GM18519 (cell line): Measurements from ENCODE around the gene ANO9.
"Not testable (repeated sequence)": the region's sequence is repeated elsewhere in the genome, so short reads cannot be mapped to it uniquely, and the experiment has no call there.

ENCODE experiments used
- ATAC-seq: cut with Tn5 transposase; IDR thresholded peaks from one replicate; pipeline ENCODE4 v1.9.1; 2021; ENCODE audit warnings: mild to moderate bottlenecking, moderate library complexity; ENCODE audit not compliant: unreplicated experiment, low FRiP score

ANO9 gene

DNA sequence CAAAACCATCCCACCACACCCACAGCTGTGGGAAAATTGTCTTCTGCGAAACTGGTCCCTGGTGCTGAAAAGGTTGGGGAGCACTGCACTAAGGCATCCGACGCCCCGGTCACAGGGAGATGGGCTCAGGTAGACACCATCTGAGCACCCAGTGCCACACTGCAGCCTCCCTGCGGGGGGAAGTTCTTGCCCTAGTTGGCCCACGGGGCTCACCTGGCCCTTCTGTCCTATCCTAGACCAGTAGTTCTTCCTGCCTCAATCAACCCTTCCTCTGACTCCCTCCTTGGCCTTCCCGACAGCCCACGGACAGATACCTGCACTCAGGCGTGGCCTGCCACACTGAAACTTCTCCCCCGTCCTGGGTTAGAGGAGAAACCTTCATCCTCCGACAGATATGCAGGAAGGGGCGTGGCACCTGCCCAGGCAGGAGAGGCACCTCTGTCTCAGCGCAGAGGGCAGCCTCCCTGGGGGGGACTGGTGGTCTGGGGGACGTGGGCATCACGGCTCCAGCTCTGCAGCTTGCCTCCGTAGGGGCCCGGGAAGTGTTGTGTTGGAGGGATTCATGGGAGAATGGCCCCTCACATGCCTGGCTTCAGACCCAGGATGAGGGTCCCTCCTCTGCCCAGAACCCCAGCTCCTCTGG lies 4.5 kb downstream of the ANO9 start:
- no peak for ATAC-seq

DNA sequence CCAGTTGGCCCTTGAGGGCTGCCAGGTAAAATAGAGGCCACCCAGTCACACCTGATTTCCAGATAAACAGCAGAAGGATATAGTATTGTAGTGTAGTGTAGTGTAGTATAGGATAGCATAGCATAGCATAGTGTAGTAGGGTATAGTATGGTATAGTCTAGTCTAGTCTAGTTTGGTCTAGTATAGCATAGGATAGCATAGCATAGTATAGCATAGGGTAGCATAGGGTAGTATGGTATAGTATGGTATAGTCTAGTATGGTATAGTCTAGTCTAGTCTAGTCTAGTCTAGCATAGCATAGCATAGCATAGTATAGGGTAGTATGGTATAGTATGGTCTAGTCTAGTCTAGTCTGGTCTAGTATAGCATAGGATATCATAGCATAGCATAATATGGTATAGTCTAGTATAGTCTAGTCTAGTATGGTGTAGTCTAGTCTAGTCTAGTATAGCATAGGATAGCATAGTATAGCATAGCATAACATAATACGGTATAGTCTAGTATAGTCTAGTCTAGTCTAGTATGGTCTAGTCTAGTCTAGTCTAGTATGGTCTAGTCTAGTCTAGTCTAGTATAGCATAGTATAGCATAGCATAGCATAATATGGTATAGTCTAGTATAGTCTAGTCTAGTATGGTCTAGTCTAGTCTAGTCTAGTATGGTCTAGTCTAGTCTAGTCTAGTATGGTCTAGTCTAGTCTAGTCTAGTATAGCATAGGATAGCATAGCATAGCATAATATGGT lies 6.6 kb downstream of the ANO9 start:
- ATAC-seq: not testable (repeated sequence)

DNA sequence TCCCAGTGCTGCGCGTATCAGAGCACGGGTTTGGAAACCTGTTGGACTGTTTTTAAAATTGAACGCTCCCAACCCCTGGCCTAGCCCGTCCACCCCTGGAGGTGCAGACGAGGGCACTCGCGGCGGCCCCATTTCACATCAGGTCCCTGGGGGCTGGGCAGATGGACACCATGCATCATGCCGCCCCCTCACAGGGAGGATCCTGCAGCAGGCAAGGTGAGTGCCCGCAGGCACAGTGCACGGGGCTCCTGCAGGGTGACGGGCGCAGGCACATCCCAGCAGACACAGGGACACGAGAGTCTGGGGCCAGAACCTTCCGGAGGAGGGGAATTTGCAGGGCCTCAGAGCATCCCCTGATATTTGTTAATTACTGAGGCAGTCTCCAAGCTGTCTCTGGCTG lies 7.3 kb downstream of the ANO9 start:
- ATAC-seq: no peak

DNA sequence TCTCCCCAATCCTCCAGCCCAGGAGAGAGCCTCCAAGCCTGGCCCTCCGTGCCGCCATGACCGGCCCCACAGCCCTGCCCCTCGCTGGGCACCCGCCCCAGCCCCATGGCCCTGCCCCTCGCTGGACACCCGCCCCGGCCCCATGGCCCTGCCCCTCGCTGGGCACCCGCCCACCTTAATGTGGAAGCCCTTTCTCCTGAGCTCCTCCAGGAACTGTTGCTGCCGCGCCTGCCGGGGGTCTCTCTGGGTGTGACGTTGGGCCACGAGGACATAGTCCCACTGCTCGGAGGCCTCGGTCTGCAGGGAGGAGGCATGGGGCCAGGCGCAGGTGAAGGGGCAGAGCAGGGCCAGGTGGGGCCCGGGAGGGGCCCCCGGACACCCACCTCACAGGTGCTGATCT lies 8.2 kb downstream of the ANO9 start:
- ATAC-seq: no peak

DNA sequence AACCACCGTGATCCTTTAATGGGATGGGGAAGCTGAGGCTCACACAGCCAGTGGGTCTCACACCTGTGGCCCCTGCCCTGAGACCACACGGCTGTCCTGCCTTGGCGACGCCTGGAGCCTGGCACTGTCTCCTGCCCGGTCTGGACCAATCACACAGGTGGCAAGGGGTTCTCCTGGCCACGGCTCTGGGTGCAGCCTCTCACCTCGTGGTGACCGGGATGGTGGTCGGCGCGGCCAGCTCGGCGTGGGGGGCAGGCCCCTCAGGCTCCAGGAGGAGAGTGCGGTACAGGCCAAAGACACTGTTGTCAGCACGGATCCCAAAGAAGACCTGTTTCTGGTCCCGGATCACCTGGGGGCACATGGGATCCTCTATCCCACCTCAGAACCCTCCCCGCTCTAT lies 8.7 kb downstream of the ANO9 start:
- no peak for ATAC-seq

DNA sequence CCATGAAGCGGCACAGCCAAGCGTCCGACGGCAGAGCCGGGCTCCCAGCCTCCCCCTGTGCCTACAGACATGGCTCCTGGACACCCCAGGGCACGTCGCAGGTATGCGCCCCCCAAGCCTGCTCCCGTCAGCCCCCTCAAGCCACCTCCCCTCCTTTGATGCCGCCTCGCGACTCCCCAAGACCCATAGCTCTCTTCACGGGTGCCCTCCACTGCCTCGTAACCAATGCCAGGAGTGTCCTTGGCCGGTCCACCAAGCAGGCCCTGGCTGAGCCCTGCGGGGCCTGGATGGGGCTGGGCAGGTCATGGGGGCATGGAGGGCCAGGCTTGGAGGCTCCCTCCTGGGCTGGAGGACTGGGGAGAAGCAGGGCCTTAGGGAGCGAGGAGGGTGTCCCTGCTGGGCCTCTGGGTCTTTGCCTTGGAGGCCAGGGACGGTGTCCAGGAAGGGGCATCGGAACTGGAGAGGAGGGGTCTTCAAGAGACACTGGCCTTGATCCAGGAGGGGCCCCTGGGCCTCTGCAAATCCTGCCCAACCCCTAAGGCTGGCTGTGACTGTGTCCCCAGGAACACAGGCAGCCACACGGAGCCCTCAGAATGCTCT lies 9.2 kb downstream of the ANO9 start:
- no peak for ATAC-seq

DNA sequence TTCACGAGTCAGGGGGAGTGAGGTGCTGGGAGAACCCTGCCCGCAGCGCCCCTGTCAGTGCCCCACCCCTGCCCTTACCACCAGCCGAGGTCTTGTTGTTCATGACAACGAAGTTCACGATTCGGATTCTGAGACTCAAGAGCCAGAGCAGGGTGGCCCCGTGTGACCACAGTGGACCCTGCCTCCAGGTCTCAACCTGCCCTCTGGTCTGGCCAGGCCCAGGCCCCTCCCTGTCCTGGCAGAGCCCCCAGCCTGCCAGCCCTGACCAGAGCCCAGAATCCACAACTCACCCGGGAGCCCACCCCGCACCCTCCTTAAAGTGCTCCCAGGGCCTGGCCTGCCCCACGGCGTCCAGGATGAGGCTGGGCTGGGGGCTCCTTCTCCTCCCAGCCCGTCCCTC lies 9.9 kb downstream of the ANO9 start:
- ATAC-seq: no peak

DNA sequence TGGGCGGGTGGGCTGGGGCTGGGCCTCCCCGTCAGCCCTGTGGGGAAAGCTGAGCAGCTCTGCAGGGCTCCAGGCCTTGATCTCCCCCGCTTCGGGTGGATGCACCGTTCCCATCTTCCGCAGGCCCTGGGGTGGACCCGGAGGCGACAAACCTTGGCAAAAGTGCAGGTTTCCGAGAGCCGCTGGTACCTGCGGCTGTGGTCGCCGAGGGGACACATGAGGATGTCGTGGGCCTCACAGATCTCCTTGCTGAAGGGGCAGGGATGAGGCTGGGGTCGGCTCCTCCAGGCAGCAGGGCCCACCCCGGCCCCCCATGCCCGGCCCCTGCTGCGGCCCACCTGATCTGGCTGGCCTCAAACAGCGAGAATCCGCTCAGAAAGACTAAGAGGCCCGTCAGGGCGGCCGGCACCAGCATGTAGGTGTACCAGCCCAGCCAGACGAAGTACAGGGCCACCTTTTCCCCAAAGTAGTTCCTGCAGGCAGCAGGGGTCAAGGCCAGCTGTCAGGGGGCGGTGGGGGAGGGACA lies 11.8 kb downstream of the ANO9 start:
- ATAC-seq: no peak

DNA sequence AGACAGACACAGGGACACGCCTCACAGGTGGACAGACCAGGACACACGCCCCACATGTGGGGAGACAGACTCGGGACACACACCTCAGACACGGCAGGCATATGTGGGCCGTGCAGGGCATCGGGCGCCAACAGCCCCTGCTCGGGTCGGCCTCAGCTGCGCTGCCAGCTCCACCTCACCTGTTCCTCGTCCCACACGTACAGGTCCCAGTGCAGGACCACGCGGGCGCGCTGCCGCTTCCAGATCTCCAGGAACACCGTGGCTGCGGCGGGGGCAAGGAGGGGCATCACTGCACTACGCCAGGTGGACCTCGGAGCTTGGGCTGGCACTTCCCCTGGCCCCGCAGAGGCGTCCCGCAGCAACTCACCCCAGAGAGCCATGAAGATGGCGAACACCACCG lies 12.4 kb downstream of the ANO9 start:
- no peak for ATAC-seq

DNA sequence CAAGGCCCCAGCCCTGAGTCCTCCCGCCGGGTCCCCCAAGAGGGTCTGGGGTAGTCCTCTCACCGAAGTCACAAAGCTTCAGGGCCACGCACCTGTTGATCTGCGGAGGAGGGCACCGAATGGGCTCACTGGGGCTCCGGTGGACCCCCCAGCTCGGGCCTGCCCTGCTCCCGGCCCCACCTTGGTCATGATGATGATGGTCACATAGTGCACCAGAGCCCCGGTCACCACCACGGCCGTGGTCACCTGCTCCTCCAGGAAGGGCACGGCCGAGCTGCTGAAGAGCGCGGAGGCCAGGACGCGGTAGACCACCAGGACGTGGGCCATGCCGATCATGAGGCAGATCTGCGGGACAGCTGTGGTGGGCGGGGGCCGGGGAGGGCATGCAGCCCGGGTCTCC lies 13.5 kb downstream of the ANO9 start:
- no peak for ATAC-seq

DNA sequence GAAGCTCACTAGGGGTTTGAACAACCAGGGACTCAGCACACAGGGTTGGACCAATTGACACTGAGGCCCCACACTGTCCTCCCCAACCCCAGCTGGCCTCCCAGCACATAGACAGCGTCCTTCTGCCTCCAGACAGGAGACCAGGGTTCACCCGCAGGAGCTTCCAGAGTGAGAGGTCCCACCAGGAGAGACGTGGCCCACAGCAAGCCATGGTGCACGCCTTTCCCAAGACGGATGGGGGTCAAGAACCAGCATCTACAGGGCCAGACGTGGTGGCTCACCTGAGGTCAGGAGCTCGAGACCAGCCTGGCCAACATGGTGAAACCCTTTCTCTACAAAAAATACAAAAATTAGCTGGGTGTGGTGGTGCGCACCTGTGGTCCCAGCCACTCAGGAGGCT lies 15.0 kb downstream of the ANO9 start:
- ATAC-seq: no peak

DNA sequence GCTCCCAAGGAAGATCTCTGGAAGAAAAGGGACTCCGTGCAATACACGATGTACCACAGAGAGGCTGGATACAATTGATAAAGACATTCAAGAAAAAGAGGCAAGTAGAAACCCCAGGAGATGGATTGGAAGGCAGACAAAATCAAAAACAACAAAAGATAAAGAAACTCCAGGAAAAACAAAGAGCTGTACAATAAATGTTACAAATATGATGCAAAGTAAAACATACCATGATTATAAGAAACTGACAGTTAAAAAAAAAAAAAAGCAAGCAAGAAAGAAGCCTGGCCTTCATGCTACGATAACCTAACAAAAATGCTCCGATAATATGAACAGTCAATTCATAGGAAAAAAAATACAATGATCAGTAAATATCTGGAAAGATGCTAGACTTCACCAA lies 16.5 kb downstream of the ANO9 start:
- no peak for ATAC-seq

DNA sequence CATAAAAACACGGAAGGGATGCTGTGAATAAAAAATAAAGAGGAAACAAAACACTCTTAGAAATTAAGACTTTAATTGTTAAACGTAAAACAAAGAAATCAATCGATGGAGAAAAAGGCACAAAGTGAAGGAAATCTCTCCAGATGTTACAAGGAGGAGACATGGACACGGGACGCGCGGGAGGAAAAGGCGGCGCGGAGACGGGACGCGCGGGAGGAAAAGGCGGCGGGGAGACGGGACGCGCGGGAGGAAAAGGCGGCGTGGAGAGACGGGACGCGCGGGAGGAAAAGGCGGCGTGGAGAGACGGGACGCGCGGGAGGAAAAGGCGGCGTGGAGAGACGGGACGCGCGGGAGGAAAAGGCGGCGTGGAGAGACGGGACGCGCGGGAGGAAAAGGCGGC lies 17.0 kb downstream of the ANO9 start:
- ATAC-seq: not testable (repeated sequence)

DNA sequence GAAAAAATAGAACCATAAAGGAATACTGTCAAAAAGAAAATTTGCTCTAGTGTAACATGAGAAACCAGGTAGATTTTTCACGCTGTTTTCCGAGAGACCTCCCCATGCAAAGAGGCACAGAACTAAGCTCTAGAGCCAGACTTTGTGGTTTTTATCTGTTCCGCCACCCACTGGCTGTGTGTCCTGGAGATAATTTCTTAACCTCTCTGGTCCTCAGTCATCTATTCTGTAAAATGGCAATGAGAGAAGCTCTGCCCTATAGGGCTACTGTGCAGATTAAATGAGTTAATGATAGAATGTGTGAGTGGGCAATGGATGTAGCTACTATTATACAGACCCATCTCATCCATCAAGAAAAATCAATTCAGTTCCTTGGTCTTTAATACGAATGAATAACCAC lies 17.6 kb downstream of the ANO9 start:
- no peak for ATAC-seq

DNA sequence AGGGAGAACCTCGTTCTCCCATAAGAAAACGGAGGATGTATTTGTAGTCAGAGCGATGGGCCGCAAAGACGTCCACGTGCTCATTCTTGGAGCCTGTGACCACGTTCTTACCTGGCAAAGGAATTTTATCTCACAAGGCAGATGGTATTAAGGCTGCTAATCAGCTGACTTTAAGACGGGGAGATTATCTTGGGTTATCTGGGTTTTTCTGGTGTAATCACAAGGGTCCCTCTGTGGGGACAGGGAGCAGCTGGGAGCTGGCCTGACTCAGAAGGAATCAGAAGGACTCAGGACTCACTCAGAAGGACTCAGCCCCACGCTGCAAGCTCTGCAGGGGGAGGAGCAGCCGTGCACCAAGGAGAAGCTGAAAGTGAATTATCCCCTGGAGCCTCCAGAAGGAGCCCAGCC lies 19.6 kb downstream of the ANO9 start:
- no peak for ATAC-seq

DNA sequence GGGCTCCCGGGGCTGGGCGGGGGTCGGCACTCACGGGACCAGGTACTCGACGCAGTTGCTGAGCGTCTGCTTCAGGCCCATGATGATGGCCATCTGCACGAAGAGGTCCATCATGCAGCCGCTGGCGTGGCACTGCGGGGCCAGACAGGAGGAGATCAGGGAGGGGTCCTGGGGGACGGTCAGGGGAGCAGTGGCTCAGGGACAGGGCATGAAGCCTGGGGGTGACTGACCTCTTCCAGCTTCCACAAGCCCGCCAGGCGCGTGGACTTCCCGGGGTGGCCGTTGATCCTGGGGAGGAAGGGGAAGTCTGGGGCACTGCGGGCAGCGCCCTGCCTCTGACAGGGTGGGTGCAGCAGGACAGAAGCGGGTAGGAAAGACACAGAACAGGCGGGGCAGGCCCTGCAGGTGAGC lies 20.9 kb downstream of the ANO9 start:
- no peak for ATAC-seq

DNA sequence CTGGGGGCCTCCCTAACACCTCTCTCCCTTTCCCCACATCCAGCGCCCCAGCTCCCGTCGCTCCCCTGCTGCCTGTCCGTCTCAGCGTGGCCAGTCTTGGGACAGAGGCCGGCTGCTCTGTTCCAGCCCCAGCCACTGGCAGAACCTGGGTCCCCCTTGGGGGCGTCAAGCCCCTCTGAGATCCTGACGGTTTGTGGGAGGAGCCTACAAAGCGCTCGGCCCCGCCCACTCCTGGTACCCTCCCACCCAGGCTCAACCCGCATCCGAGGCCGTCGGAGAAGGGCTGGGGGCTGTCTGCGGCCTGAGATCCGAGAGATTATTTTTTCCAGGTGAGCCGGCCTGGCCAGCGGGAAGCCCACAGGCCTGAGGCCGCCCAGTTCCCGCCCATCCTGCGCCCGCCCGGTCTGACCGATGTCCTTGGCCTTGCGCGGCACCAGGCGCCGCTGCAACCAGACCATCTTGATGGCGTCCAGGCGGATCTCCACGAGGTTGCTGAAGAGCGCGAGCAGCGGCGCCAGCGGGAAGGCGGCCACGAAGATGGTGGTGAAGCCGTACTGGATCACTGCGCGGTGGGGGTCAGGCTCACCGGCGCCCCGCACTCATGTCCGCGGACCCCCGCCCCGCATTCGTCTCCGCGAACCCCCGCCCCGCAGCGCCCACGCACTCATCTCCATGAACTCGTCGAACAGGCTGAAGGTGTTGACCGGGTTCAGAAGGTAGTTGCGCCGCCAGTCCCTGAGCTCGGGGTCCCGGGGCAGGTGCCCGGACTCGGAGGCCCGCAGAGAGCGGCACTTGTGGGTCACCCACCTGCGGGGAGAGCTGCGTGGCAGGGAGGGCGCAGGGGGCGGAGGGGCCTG lies 21.5 kb downstream of the ANO9 start:
- no peak for ATAC-seq

DNA sequence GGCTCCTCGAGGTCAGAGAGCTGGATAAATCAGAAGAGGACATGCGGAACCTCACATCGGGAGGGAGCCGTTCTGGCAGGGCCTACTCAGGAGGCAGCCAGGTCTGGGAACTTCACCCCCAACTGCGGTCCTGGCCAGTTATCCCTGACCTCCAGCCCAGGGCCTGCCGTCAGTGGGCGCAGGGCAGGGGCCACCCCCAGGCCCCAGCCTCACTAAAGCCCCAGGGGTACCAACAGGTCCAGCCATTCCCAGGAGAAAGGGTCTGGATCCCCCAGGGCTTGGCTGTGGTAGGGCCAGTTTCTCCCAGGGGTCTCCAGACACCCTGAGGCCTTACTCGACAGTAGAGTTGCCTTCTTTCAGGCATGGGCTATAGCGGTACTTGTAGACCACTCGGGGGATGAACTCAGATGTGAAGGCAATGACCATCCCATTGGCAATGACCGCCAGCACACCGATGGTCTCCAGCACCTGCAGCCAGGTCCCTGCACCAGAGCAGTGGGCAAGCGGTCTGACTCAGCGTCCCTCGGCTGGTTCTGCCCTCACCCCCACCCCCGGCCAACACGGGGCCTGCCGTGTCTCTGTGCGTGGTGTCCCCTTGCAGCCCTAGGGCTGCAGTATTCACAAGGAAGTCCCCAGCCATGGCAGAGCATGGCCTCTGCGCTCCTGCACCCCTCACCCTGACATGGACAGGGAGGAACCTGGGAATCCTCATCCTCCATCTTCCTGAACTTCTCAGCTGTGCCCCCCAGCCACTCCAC lies 22.4 kb downstream of the ANO9 start:
- no peak for ATAC-seq

DNA sequence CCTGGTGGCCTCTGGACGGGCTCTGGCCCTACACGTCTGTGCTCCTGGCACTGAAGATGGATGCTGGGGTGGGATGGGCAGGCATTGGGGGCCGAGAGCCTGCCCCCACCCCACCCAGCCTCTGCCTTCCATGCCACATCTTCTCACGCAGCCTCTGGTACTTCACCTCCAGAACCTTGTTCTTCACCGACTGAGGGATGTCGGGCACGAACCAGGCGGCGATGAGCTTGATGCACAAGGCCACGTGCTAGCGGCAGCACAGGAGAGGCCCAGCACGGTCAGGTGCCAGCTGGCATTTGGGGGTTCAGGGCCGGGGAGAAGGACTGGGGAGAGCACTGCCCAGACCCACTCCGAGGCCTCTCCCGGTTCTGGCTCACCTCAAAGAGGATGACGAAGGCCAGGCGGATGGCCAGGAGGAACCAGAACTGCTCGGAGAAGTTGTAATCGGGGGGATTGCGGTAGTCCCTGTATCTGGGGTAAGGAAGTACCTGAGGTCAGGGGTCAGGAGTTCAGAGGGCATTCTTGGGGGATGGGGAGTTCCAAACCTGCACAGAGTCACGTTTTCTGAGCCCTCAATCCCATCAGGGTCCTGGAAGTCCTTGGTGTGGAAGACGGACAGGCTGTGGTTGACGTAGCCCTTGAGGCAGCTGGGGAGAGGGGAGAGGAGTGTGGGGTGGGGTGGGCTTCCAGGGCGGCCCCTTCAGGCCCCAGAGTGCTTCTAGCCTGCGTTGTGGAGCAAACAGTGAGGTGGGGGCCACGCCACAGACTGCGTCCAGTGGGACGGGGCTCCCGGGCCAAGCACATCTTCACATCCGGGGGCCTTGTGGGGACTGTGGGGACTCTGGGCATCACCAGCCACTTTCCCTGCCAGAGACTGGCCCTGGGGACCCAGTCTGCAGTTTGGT lies 23.2 kb downstream of the ANO9 start:
- ATAC-seq: no peak
